A549 (cell line): ENCODE results near the gene PCNX1. TPM values are rescaled to one million over a fixed set of nuclear protein-coding genes. Genes with fewer than 3 reads are reported as not detected.

Experiments
- ATAC-seq, 2 experiments: fragments of 200-7000 bp in 1 of 2; fragments of >200 bp in 1 of 2; cut with Nextera tagmentation in 1 of 2; cut with Tn5 transposase in 1 of 2; 3 replicates each; pipeline versions ENCODE4 v1.8.0 to v1.9.1; 2018 to 2020; ENCODE audit warnings: mild to moderate bottlenecking in 1 of 2, moderate library complexity in 1 of 2
- CTCF ChIA-PET: fragments of 300-600 bp; sonication (Branson Sonifier 250); formaldehyde crosslinking; extraction: SDS; loops from one replicate; lab custom pipeline; 2021; ENCODE audit warnings: antibody characterized with exemption, inconsistent platforms; lab: Yijun Ruan, JAX
- POLR2A ChIA-PET: fragments of 350-600 bp; formaldehyde crosslinking; extraction: SDS; loops from one replicate; lab custom pipeline; 2021; ENCODE audit warnings: antibody characterized with exemption, inconsistent platforms; lab: Yijun Ruan, JAX
- DNase-seq, 2 experiments: peaks; one replicate each; pipeline versions ENCODE4 v3.0.0 to v3.0.0-alpha.2; 2011 to 2016; ENCODE audit warnings: low read depth in 1 of 2, low spot score in 1 of 2
- FAIRE-seq: peaks from 2 replicates; lab custom pipeline; 2011; peaks lifted over from hg19 to GRCh38; lab: Jason Lieb, UNC
- H3K27ac ChIP-seq, 2 experiments: fragments of >200 bp; sonication (Bioruptor Twin); formaldehyde crosslinking; 3 replicates each; pipeline ENCODE4 v1.5.1; 2016 to 2017
- H3K4me1 ChIP-seq: fragments of >200 bp; sonication (Bioruptor Twin); formaldehyde crosslinking; 3 replicates; pipeline ENCODE4 v1.6.1; 2016
- H3K4me2 ChIP-seq: fragments of >200 bp; sonication (Bioruptor Twin); formaldehyde crosslinking; 3 replicates; pipeline ENCODE4 v1.6.1; 2016
- H3K4me3 ChIP-seq: fragments of >200 bp; sonication (Bioruptor Twin); formaldehyde crosslinking; 3 replicates; pipeline ENCODE4 v1.5.1; 2016
- H3K9me3 ChIP-seq: fragments of >200 bp; sonication (Bioruptor Twin); formaldehyde crosslinking; 3 replicates; pipeline ENCODE4 v1.6.1; 2016
- BHLHE40 ChIP-seq: IDR thresholded peaks from 2 replicates; pipeline ENCODE4 v1.6.1; 2012; ENCODE audit warnings: low read depth, low read length, inconsistent platforms
- CEBPB ChIP-seq, 2 experiments: fragments of >200 bp in 1 of 2; sonication (Bioruptor Twin) in 1 of 2; formaldehyde crosslinking in 1 of 2; IDR thresholded peaks; 2 replicates each; pipeline ENCODE4 v1.6.1; 2012 to 2016
- EHF ChIP-seq: fragments of 250-450 bp; sonication (Bioruptor Pico); IDR thresholded peaks from 2 replicates; pipeline ENCODE4 v1.5.0; 2020; ENCODE audit warnings: mild to moderate bottlenecking
- EHMT2 ChIP-seq: fragments of 200-600 bp; sonication (generic); IDR thresholded peaks from 2 replicates; pipeline ENCODE4 v1.6.1; 2016; ENCODE audit warnings: antibody characterized with exemption, low read depth, mild to moderate bottlenecking, moderate library complexity
- EP300 ChIP-seq, 2 experiments: fragments of >200 bp; sonication (Bioruptor Twin); formaldehyde crosslinking; IDR thresholded peaks; 2 replicates in 1 of 2; 3 replicates in 1 of 2; pipeline ENCODE4 v1.6.1; 2016 to 2017
- ESRRA ChIP-seq: fragments of 150-350 bp; IDR thresholded peaks from 2 replicates; pipeline ENCODE4 v1.6.1; 2014; ENCODE audit warnings: mild to moderate bottlenecking, low read length, borderline replicate concordance
- FOSB ChIP-seq: fragments of 250-450 bp; sonication (Bioruptor Pico); IDR thresholded peaks from 2 replicates; pipeline ENCODE4 v1.5.0; 2020; ENCODE audit warnings: mild to moderate bottlenecking, moderate library complexity
- FOSL2 ChIP-seq, 2 experiments: fragments of 450-650 bp in 1 of 2; fragments of >200 bp in 1 of 2; sonication (Bioruptor Twin) in 1 of 2; formaldehyde crosslinking; IDR thresholded peaks; 2 replicates each; pipeline versions ENCODE4 v1.5.0 to v1.6.1; 2016 to 2020; ENCODE audit warnings: mild to moderate bottlenecking in 1 of 2, moderate library complexity in 1 of 2
- HDAC2 ChIP-seq: fragments of 200-600 bp; sonication (generic); IDR thresholded peaks from 2 replicates; pipeline ENCODE4 v1.6.1; 2016
- HES2 ChIP-seq: fragments of >200 bp; sonication (Bioruptor Twin); formaldehyde crosslinking; IDR thresholded peaks from 2 replicates; pipeline ENCODE4 v1.6.1; 2016
- HEYL ChIP-seq: fragments of 250-450 bp; sonication (Bioruptor Pico); IDR thresholded peaks from 2 replicates; pipeline ENCODE4 v1.8.0; 2021; ENCODE audit warnings: mild to moderate bottlenecking, moderate library complexity
- HOXA7 ChIP-seq: fragments of 250-450 bp; sonication (Bioruptor Pico); IDR thresholded peaks from 2 replicates; pipeline ENCODE4 v1.5.0; 2020; ENCODE audit warnings: mild to moderate bottlenecking, moderate library complexity
- HOXB13 ChIP-seq: fragments of 250-450 bp; sonication (Bioruptor Pico); IDR thresholded peaks from 2 replicates; pipeline ENCODE4 v1.5.0; 2020; ENCODE audit warnings: low read depth, mild to moderate bottlenecking, moderate library complexity
- HOXB5 ChIP-seq: fragments of 250-450 bp; sonication (Bioruptor Pico); IDR thresholded peaks from 2 replicates; pipeline ENCODE4 v1.5.0; 2020; ENCODE audit warnings: mild to moderate bottlenecking, moderate library complexity
- KDM5A ChIP-seq: fragments of 200-600 bp; sonication (generic); IDR thresholded peaks from 2 replicates; pipeline ENCODE4 v1.6.1; 2016; ENCODE audit warnings: antibody characterized with exemption, mild to moderate bottlenecking
- MAFK ChIP-seq: fragments of 450-650 bp; IDR thresholded peaks from 2 replicates; pipeline ENCODE4 v1.6.1; 2014; ENCODE audit not compliant: partially characterized antibody
- NR3C1 ChIP-seq: fragments of >200 bp; sonication (Bioruptor Twin); formaldehyde crosslinking; IDR thresholded peaks from 3 replicates; pipeline ENCODE4 v1.6.1; 2017
- PBX3 ChIP-seq: IDR thresholded peaks from 2 replicates; pipeline ENCODE4 v1.6.1; 2012
- PHF8 ChIP-seq: fragments of 200-600 bp; sonication (generic); IDR thresholded peaks from 2 replicates; pipeline ENCODE4 v1.6.1; 2016; ENCODE audit warnings: low read depth, mild to moderate bottlenecking, antibody characterized with exemption, moderate library complexity, borderline replicate concordance
- SMC3 ChIP-seq: fragments of >200 bp; sonication (Bioruptor Twin); formaldehyde crosslinking; IDR thresholded peaks from 3 replicates; pipeline ENCODE4 v1.6.1; 2018; ENCODE audit warnings: inconsistent platforms
- SREBF2 ChIP-seq: fragments of 450-650 bp; IDR thresholded peaks from 2 replicates; pipeline ENCODE4 v1.6.1; 2014; ENCODE audit warnings: mild to moderate bottlenecking, moderate library complexity
- ZFP36 ChIP-seq: fragments of 450-650 bp; IDR thresholded peaks from 2 replicates; pipeline ENCODE4 v1.6.1; 2014; ENCODE audit warnings: borderline replicate concordance; ENCODE audit not compliant: partially characterized antibody
- WGBS: methylation state at CpG from one replicate; pipeline ENCODE4 v1.1.6; 2017; ENCODE audit errors: missing lambda C conversion rate; 5-methylcytosine and 5-hydroxymethylcytosine counted together
- polyA plus RNA-seq, 4 experiments: library from polyadenylated mRNA; depleted of rRNA in 3 of 4; stranded (reverse); fragments of >200 nt; fragmentation: RNase III in 1 of 4; extraction: RNeasy Plus Mini Kit Qiagen cat#74134 plus additional on column Dnase treatment in 1 of 4; gene quantifications; 2 replicates in 3 of 4; 3 replicates in 1 of 4; pipeline ENCODE4 v1.2.3, GENCODE V29; 2011 to 2017
- TF ChIP-seq, protein P1 (sequence below): fragments of 250-450 bp; sonication (Bioruptor Pico); IDR thresholded peaks from 2 replicates; pipeline ENCODE4 v1.5.0; 2020; ENCODE audit warnings: low read depth, mild to moderate bottlenecking, moderate library complexity

Gene PCNX1
- polyA plus RNA-seq, 2 of the 4 experiments (the other 2 are of a cell fraction): 10.4 to 45.0 TPM

- FAIRE-seq (no peak), ATAC-seq (no peak)
- 97% methylated on average over 4 of the region's 4 CpGs for WGBS
Observed at GRCh38 chr14:71036433-71036832, 129.2 kb downstream of the PCNX1 start.

DNA sequence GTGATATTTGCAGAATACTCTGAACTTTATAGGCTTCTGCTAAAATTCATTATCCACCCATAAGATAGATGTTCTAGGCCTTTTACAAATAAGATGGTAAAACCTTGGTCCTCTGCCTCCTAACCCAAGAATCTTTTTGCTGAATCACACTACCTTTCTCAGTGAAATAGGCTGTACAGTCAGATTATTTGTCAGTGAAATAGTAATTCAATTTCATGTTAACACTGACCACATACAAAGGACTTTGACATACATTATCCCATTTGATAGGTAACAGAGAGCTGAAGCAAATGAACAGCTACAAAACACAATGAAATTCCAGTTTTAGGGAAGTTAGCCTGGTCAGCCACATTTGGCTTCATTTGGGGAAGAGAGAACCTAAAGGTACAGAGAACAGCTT is 141.1 kb downstream of the PCNX1 start:
- Histone ChIP-seq H3K4me2 (no peak overlapping the region), H3K27ac (no peak overlapping the region), H3K4me1 (no peaks in the 10 kb centered on the region), H3K4me3 (no peak overlapping the region), H3K9me3 (no peaks in the 10 kb centered on the region)
- POLR2A ChIA-PET: no interaction called here
- DNase-seq (no peak), ATAC-seq (no peak), FAIRE-seq (no peak)
- CTCF ChIA-PET: no interaction called here
- TF ChIP-seq HDAC2 (no peak), CEBPB (IDR thresholded peaks at IDR 0.05) (no peak), ESRRA (no peak), EP300 (IDR thresholded peaks at IDR 0.05) (no peak), PBX3 (no peak), BHLHE40 (no peak)

More at GRCh38 chr14:71036433-71036832, 129.2 kb downstream of the PCNX1 start:
- Histone ChIP-seq H3K27ac (no peak overlapping the region), H3K9me3 (no peaks in the 10 kb centered on the region), H3K4me1 (no peaks in the 10 kb centered on the region)
- CTCF ChIA-PET: no interaction called here
- TF ChIP-seq CEBPB (IDR thresholded peaks at IDR 0.05) (no peak), FOSB (no peak), PHF8 (no peak), EHMT2 (no peak), HES2 (no peak), HEYL (CRISPR knock-in tag) (no peak), HOXA7 (CRISPR knock-in tag) (no peak), SREBF2 (no peak), MAFK (no peak), EHF (CRISPR knock-in tag) (no peak), HOXB13 (CRISPR knock-in tag) (no peak)
- TF ChIP-seq, protein P1, sequence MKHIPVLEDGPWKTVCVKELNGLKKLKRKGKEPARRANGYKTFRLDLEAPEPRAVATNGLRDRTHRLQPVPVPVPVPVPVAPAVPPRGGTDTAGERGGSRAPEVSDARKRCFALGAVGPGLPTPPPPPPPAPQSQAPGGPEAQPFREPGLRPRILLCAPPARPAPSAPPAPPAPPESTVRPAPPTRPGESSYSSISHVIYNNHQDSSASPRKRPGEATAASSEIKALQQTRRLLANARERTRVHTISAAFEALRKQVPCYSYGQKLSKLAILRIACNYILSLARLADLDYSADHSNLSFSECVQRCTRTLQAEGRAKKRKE: no peak
- TF ChIP-seq, all 56 proteins: peak for 0
- H3K4me2 ChIP-seq: no peak overlapping the region
- no peak for DNase-seq
- H3K4me3 ChIP-seq: no peak overlapping the region
- POLR2A ChIA-PET: no interaction called here

DNA sequence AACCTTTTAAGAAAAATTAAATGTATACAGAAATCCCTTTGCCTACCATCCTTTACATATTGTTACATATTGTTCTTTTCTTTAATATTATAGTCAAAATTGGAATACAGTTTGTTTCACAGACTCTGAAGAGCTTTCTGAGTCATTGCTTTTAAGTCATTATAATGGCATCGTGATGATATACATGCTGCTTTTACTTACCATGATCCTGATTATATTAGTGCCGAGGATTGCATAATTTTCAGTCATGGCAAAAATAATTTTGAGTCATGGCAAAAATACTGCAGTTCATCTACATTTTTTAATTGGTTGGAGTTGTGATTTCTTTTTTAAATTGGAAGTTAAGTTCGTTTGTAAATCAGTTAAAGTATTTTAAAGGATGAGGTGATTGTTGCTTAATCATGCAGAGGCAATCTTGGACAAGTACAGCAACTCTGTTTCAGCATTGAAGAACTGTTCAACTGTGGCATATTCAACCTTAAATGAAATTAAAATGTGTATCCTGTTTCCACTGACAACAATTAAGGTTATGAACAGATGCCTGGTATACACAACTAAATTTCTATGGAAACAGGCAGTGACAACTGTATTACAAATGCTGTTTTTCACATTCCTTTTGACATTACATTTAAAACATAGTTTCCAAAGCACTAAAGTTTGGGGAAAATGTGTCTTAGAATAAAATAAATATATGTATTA is 142.3 kb downstream of the PCNX1 start:
- no peak overlapping the region for H3K4me2 ChIP-seq
- ATAC-seq (no peak), DNase-seq (no peak), FAIRE-seq (no peak)
- no peak overlapping the region for H3K4me3 ChIP-seq
- ChIA-PET CTCF (interaction anchor here (0.6 to 0.9 kb wide), 3 partner anchors 10 to 297 kb away, joined by 4 to 7 read pairs (median 4); no protein-coding TSS in a partner anchor), POLR2A (no interaction called here)
- no peaks in the 10 kb centered on the region for H3K4me1 ChIP-seq
- no peak overlapping the region for H3K27ac ChIP-seq
- H3K9me3 ChIP-seq: no peaks in the 10 kb centered on the region
- TF ChIP-seq HOXB5 (CRISPR knock-in tag) (no peak), SMC3 (no peak), FOSL2 (IDR thresholded peaks at IDR 0.05) (no peak), FOSL2 (CRISPR knock-in tag; IDR thresholded peaks at IDR 0.05) (no peak), KDM5A (no peak), HEYL (CRISPR knock-in tag) (no peak), MAFK (peak; percentile 46), NR3C1 (no peak), ZFP36 (no peak)
- 81% methylated on average over 3 of the region's 3 CpGs for WGBS
